ENCODE data around the gene S100A6. TPM values are rescaled to one million over a fixed set of nuclear protein-coding genes. Genes with fewer than 3 reads are reported as not detected.
A peak's percentile ranks its signal among the peaks of the same experiment; 100 is the strongest.

The S100A6 gene
- total RNA-seq, 1 donor from 2014 or later: 336 TPM

DNA sequence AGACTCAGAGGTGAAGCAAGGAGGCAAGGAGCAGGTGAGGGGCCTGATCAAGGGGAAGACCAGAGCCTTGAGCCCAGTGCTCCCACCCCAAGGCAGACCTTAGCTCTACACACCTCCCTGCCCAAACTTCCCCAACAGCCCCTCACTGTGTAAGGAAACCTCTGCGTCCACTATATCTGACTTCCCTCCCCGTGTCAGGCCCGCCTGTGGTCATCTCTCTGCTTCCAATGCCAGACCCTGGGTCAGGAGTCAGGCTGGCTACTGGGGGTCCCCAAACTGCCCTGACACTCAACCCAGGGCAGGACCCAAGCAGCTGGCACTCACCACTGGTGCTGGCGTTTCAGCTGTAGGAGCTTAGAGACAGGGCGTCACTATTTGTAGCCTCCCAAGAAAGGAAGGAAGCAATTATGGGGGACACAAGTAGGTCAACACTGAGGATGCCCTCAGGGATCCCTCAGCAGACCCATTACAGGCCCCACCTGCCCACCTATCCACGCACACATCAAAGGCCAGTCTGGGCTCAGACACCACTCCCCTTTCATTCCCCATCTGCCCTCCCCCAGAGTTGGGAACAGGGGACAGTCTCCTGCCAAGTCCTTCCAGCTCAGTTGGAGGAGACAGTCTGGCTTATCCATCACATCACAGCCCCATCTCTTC, 14.1 kb upstream of the S100A6 start:
- Histone ChIP-seq H3K4me3 (no peak overlapping the region), H3K27me3 (ENCODE audit: low read depth) (no peaks in the 10 kb centered on the region), H3K27ac (replicated peaks) (peak overlapping the region; percentile 68), H3K4me1 (peaks cover 76% of the 10 kb centered on the region), H3K9me3 (replicated peaks) (no peaks in the 10 kb centered on the region), H3K36me3 (no peaks in the 10 kb centered on the region)
- DNase-seq: no peak
- TF ChIP-seq CTCF (IDR thresholded peaks at IDR 0.05; ENCODE audit: borderline replicate concordance): no peak
- intact Hi-C loops (cut with micrococcal nuclease): no loop called here

- Histone ChIP-seq H3K27ac (replicated peaks) (peak within 1 kb of the TSS; percentile 68), H3K9me3 (replicated peaks) (no peaks in the 10 kb centered on the region), H3K36me3 (no peaks in the 10 kb centered on the region), H3K4me1 (peaks cover 78% of the 10 kb centered on the region), H3K27me3 (ENCODE audit: low read depth) (no peaks in the 10 kb centered on the region), H3K4me3 (no peak within 1 kb of the TSS)
- peak; percentile 65 for DNase-seq
- intact Hi-C loops (cut with micrococcal nuclease): no loop called here
- peak; percentile 19 for TF ChIP-seq CTCF (IDR thresholded peaks at IDR 0.05; ENCODE audit: borderline replicate concordance)
These were observed 13.2 kb upstream of the S100A6 start, which contains the start of gene S100A3 for GRCh38 chr1:153548722-153549688. TSS of gene S100A3 (minus strand) at chr1:153549258. CDS start at chr1:153548485, 773 bp downstream.

DNA sequence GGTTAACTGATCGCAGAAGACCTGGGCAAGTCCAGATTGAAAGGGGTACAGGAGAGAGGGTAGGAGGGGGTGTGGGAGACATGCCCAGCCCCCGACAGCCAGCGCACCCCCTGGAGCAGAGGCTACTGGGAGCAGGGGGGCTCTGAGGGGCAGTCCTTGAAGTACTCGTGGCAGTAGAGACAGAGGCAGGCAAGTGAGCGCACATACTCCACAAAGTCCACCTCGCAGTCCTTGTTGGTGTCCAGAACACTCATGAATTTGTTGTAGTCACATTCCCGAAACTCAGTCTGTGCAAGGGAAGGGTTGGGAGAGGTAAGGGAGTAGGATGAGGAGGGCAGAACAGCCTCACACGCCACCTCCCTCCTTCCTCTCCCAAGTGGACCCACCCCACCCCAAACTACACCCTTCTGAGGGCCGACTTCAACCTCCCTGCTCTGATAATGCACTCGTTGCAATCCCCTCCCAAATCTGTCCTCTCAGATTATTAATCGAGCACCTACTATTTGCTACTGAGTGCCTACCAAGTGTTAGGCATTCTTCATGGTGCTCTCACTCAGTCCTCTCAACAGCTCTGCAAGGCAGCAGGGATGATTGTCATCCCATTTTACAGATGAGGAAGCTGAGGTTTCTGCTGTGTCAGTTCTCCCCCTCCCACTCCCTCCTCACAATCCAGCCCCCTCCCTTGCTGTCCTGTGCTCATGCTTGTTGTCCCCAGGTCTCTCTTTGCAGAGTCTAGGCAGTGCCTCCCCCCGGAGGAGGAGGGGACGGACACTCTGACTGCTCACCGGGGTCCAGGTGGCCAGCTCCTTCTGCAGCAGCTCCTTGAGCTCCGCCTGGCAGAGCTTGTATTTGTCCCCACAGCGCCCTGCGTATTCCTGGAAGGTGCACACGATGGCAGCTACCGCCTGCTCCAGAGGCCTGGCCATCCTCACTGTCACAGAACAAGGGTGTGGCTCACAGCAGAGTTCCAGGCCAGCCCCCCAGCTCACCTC, 12.1 kb upstream of the S100A6 start:
- peaks cover 79% of the 10 kb centered on the region for H3K4me1 ChIP-seq
- DNase-seq: no peak
- peak overlapping the region; percentile 68 for H3K27ac ChIP-seq (replicated peaks)
- H3K9me3 ChIP-seq (replicated peaks): no peaks in the 10 kb centered on the region
- no peak for TF ChIP-seq CTCF (IDR thresholded peaks at IDR 0.05; ENCODE audit: borderline replicate concordance)
- no peaks in the 10 kb centered on the region for H3K27me3 ChIP-seq (ENCODE audit: low read depth)
- H3K36me3 ChIP-seq: no peaks in the 10 kb centered on the region
- intact Hi-C loops (cut with micrococcal nuclease): no loop called here
- no peak overlapping the region for H3K4me3 ChIP-seq

- intact Hi-C loops (cut with micrococcal nuclease): no loop called here
- no peak for TF ChIP-seq CTCF (IDR thresholded peaks at IDR 0.05; ENCODE audit: borderline replicate concordance)
- no peaks in the 10 kb centered on the region for H3K27me3 ChIP-seq (ENCODE audit: low read depth)
- no peak for DNase-seq
- H3K36me3 ChIP-seq: no peaks in the 10 kb centered on the region
- H3K9me3 ChIP-seq (replicated peaks): no peaks in the 10 kb centered on the region
- no peak overlapping the region for H3K4me3 ChIP-seq
- H3K4me1 ChIP-seq: peaks cover 88% of the 10 kb centered on the region
- peak overlapping the region; percentile 15 for H3K27ac ChIP-seq (replicated peaks)
These were observed 11.2 kb upstream of the S100A6 start for GRCh38 chr1:153546796-153547559.
